HCT116 (cell line): ENCODE data around the gene OR10J1. TPM values are rescaled to one million over a fixed set of nuclear protein-coding genes. Genes with fewer than 3 reads are reported as not detected.

ENCODE experiments used
- ATAC-seq: fragments of 200-7000 bp; cut with Tn5 transposase; 2 replicates; pipeline ENCODE4 v1.9.1; 2020; ENCODE audit warnings: mild to moderate bottlenecking, moderate library complexity
- BruUV-seq: library from RNA; stranded (reverse); fragments of 400-500 nt; replicated peaks from 2 replicates; lab custom pipeline; 2021; lab: Mats Ljungman, UMichigan
- CTCF ChIA-PET: fragments of 300-600 bp; sonication (Branson Sonifier 250); formaldehyde crosslinking; loops from one replicate; lab custom pipeline; 2021; ENCODE audit warnings: antibody characterized with exemption; lab: Charles Lee
- POLR2A ChIA-PET: fragments of 300-600, 350-600 bp; sonication (Branson Sonifier 250); formaldehyde crosslinking; loops from one replicate; lab custom pipeline; 2021; ENCODE audit warnings: antibody characterized with exemption; lab: Charles Lee
- RAD21 ChIA-PET, 2 experiments: fragments of 300-600 bp; sonication (Branson Sonifier 250); formaldehyde crosslinking; loops; one replicate each; lab custom pipeline; 2023; ENCODE audit warnings: low total read pairs in 2 of 2; ENCODE audit not compliant: uncharacterized antibody in 2 of 2, unreplicated experiment in 2 of 2, low non-redundant PET in 1 of 2; lab: Charles Lee
- DNase-seq: peaks from one replicate; pipeline ENCODE4 v3.0.0-alpha.2; 2010; ENCODE audit warnings: low read depth, low spot score
- H2AFZ ChIP-seq: fragments of 200-600 bp; shearing (Covaris generic), sonication (generic); 2 replicates; pipeline ENCODE4 v1.6.1; 2017; ENCODE audit warnings: low read depth, mixed run types, mixed read lengths, antibody characterized with exemption, low read length; ENCODE audit not compliant: poor library complexity, severe bottlenecking
- H3K27ac ChIP-seq: 2 replicates; pipeline ENCODE4 v1.5.1; 2012; ENCODE audit warnings: low read depth, low read length
- H3K27me3 ChIP-seq: fragments of 200-600 bp; sonication (generic); 2 replicates; pipeline ENCODE4 v1.6.1; 2016; ENCODE audit warnings: mixed run types, low read length, mixed read lengths; ENCODE audit not compliant: insufficient read depth
- H3K36me3 ChIP-seq, 2 experiments: fragments of 200-500 bp in 1 of 2; fragments of 200-600 bp in 1 of 2; sonication (Bioruptor generic) in 1 of 2; sonication (generic) in 1 of 2; 2 replicates each; pipeline versions ENCODE4 v1.5.1 to v1.6.1; 2014 to 2016; ENCODE audit warnings: low read length in 2 of 2, inconsistent platforms in 1 of 2, mixed read lengths in 1 of 2, mixed run types in 1 of 2; ENCODE audit not compliant: insufficient read depth in 2 of 2, control insufficient read depth in 1 of 2
- H3K4me1 ChIP-seq, 2 experiments: fragments of 200-600 bp in 1 of 2; sonication (generic) in 1 of 2; 2 replicates each; pipeline versions ENCODE4 v1.5.1 to v1.6.1; 2012 to 2017; ENCODE audit warnings: low read length in 2 of 2, inconsistent platforms in 1 of 2, mild to moderate bottlenecking in 1 of 2, mixed read lengths in 1 of 2, mixed run types in 1 of 2, moderate library complexity in 1 of 2; ENCODE audit not compliant: insufficient read depth in 2 of 2, control insufficient read depth in 1 of 2
- H3K4me2 ChIP-seq: fragments of 200-600 bp; sonication (generic); 2 replicates; pipeline ENCODE4 v1.6.1; 2017; ENCODE audit warnings: mixed run types, low read length, mixed read lengths
- H3K4me3 ChIP-seq, 2 experiments: fragments of 200-600 bp in 1 of 2; sonication (generic) in 1 of 2; replicated peaks in 1 of 2; 2 replicates each; pipeline ENCODE4 v1.5.1; 2011 to 2016; ENCODE audit warnings: low read length in 2 of 2, control low read depth in 1 of 2, low read depth in 1 of 2, mild to moderate bottlenecking in 1 of 2, mixed read lengths in 1 of 2, mixed run types in 1 of 2
- H3K79me2 ChIP-seq: fragments of 200-600 bp; sonication (generic); 2 replicates; pipeline ENCODE4 v1.6.1; 2017; ENCODE audit warnings: mild to moderate bottlenecking, mixed run types, low read length, moderate library complexity, mixed read lengths; ENCODE audit not compliant: insufficient read depth
- H3K9ac ChIP-seq: fragments of 200-600 bp; sonication (generic); 2 replicates; pipeline ENCODE4 v1.6.1; 2016; ENCODE audit warnings: low read length, mixed read lengths
- H3K9me2 ChIP-seq: fragments of 200-600 bp; sonication (generic), shearing (Covaris generic); 2 replicates; pipeline ENCODE4 v1.6.1; 2017; ENCODE audit warnings: mixed run types, mild to moderate bottlenecking, moderate library complexity; ENCODE audit not compliant: insufficient read depth
- H3K9me3 ChIP-seq, 2 experiments: fragments of 200-500 bp in 1 of 2; fragments of 200-600 bp in 1 of 2; sonication (Bioruptor generic) in 1 of 2; sonication (generic) in 1 of 2; 2 replicates each; pipeline ENCODE4 v1.6.1; 2014 to 2017; ENCODE audit warnings: low read length in 2 of 2, mixed read lengths in 2 of 2, inconsistent platforms in 1 of 2, low read depth in 1 of 2, mild to moderate bottlenecking in 1 of 2, mixed run types in 1 of 2, moderate library complexity in 1 of 2; ENCODE audit not compliant: control insufficient read depth in 1 of 2, insufficient read depth in 1 of 2
- H4K20me1 ChIP-seq: fragments of 200-600 bp; sonication (generic), shearing (Covaris generic); 2 replicates; pipeline ENCODE4 v1.6.1; 2017; ENCODE audit warnings: mixed run types, mild to moderate bottlenecking, moderate library complexity; ENCODE audit not compliant: insufficient read depth
- CBX3 ChIP-seq: IDR thresholded peaks from 2 replicates; pipeline ENCODE4 v1.6.1; 2012; ENCODE audit warnings: low read depth
- CEBPB ChIP-seq: IDR thresholded peaks from 2 replicates; pipeline ENCODE4 v1.6.1; 2012; ENCODE audit warnings: low read depth
- POLR2AphosphoS5 ChIP-seq: IDR thresholded peaks from 2 replicates; pipeline ENCODE4 v1.6.1; 2011; ENCODE audit warnings: mild to moderate bottlenecking, low read depth, low read length, moderate library complexity
- RAD21 ChIP-seq: IDR thresholded peaks from 2 replicates; pipeline ENCODE4 v1.6.1; 2012; ENCODE audit warnings: low read depth, mild to moderate bottlenecking
- SP1 ChIP-seq: IDR thresholded peaks from 2 replicates; pipeline ENCODE4 v1.6.1; 2012; ENCODE audit warnings: low read depth
- SRF ChIP-seq: IDR thresholded peaks from 2 replicates; pipeline ENCODE4 v1.6.1; 2012; ENCODE audit warnings: low read depth
- TCF7L2 ChIP-seq: IDR thresholded peaks from 2 replicates; pipeline ENCODE4 v1.7.0; 2011; ENCODE audit warnings: borderline replicate concordance, inconsistent platforms; ENCODE audit not compliant: insufficient read depth, insufficient read length; ENCODE audit errors: extremely low read depth
- intact Hi-C: fragments of 100-400 bp; cut with micrococcal nuclease; formaldehyde crosslinking; loops from 2 replicates; pipeline ENCODE4 v1.10.0; 2022
- total RNA-seq: library from RNA; stranded (reverse); gene quantifications from one replicate; pipeline ENCODE4 v1.2.1, GENCODE V29; 2021; ENCODE audit not compliant: unreplicated experiment
- TF ChIP-seq, protein P1 (sequence below): IDR thresholded peaks from 2 replicates; pipeline ENCODE4 v1.6.1; 2012
- TF ChIP-seq, protein P2 (sequence below), 3 experiments: fragments of 200-600 bp in 1 of 3; sonication (generic) in 1 of 3; IDR thresholded peaks in 2 of 3; conservative IDR thresholded peaks in 1 of 3; 2 replicates each; pipeline ENCODE4 v1.5.1; 2012 to 2017; ENCODE audit warnings: low read depth in 2 of 3, low read length in 2 of 3, antibody characterized with exemption in 1 of 3, borderline replicate concordance in 1 of 3, control low read depth in 1 of 3, mild to moderate bottlenecking in 1 of 3, mixed read lengths in 1 of 3, mixed run types in 1 of 3, moderate library complexity in 1 of 3; ENCODE audit not compliant: insufficient read depth in 1 of 3
- TF ChIP-seq, protein P3 (sequence below): IDR thresholded peaks from 2 replicates; pipeline ENCODE4 v1.6.1; 2011; ENCODE audit warnings: mild to moderate bottlenecking, low read length, moderate library complexity; ENCODE audit not compliant: insufficient replicate concordance; ENCODE audit errors: extremely low read depth

OR10J1 gene
- total RNA-seq, 1 experiment from 2014 or later: not detected

DNA sequence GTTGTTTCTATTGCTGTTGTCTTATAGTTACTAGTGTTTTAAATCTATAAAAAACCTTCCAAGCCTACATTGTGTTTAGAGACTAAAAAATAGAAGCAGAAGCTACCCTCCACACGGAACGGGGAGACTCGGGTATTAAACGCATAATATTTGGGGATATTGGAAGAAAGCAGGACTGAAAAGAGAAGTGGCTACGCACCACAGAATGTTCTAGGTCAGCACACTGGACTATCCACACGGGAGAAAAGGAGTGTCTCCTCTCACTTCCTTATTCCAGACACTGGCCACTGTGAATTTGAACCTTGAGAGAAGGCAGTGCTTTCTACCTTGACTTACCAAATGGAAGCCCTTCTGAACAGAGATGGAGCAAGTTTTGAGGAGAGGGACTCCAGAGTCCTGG lies 8.5 kb upstream of the OR10J1 start:
- H2AFZ ChIP-seq: no peak overlapping the region
- ChIA-PET CTCF (no interaction called here), POLR2A (no interaction called here), RAD21 (no interaction called here)
- H4K20me1 ChIP-seq: no peaks in the 10 kb centered on the region; the same call in 1 of the 2 replicates
- H3K9ac ChIP-seq: no peak overlapping the region
- no TSS peak for BruUV-seq
- intact Hi-C loops: no loop called here
- H3K27me3 ChIP-seq: peaks cover 32% of the 10 kb centered on the region
- ATAC-seq: no peak
- no peak overlapping the region for H3K4me3 ChIP-seq
- no peaks in the 10 kb centered on the region for H3K4me1 ChIP-seq
- H3K36me3 ChIP-seq: no peaks in the 10 kb centered on the region
- no peaks in the 10 kb centered on the region for H3K79me2 ChIP-seq
- no peak overlapping the region for H3K27ac ChIP-seq
- no peaks in the 10 kb centered on the region for H3K9me2 ChIP-seq
- TF ChIP-seq, protein P1, sequence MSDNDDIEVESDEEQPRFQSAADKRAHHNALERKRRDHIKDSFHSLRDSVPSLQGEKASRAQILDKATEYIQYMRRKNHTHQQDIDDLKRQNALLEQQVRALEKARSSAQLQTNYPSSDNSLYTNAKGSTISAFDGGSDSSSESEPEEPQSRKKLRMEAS: no peak
- no peak for TF ChIP-seq TCF7L2
- no peak for TF ChIP-seq SP1
- TF ChIP-seq, all 23 proteins: peak for 0
- DNase-seq: no peak
- Histone ChIP-seq H3K4me2 (no peak overlapping the region), H3K9me3 (no peaks in the 10 kb centered on the region)

DNA sequence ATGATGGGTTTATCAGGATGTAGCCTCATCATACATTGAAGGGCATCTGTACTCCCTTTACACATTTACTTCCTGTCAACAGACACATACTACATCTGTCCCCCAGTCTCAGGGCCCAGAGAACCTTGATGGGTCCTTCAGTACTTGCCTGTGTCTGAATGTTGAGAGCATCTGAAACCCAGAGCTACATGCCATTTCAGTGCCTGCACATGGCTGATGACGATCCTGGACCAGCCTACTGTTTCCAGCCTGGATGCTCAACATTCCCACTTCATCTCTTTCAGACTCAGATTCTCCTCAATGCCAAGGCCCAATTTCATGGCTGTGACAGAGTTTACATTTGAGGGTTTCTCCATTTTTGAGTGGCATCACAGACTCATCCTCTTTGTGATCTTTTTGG lies 7.6 kb upstream of the OR10J1 start, which contains the start of gene OR10J4:
Gene OR10J4 (plus strand): TSS at position 301 of the 400 bp plus-strand sequence.
- no peaks in the 10 kb centered on the region for H3K36me3 ChIP-seq
- no peaks in the 10 kb centered on the region for H3K79me2 ChIP-seq
- H3K27me3 ChIP-seq: peaks cover 32% of the 10 kb centered on the region
- TF ChIP-seq SRF: no peak
- TF ChIP-seq, protein P1: no peak
- TF ChIP-seq POLR2AphosphoS5: no peak
- TF ChIP-seq, protein P2, sequence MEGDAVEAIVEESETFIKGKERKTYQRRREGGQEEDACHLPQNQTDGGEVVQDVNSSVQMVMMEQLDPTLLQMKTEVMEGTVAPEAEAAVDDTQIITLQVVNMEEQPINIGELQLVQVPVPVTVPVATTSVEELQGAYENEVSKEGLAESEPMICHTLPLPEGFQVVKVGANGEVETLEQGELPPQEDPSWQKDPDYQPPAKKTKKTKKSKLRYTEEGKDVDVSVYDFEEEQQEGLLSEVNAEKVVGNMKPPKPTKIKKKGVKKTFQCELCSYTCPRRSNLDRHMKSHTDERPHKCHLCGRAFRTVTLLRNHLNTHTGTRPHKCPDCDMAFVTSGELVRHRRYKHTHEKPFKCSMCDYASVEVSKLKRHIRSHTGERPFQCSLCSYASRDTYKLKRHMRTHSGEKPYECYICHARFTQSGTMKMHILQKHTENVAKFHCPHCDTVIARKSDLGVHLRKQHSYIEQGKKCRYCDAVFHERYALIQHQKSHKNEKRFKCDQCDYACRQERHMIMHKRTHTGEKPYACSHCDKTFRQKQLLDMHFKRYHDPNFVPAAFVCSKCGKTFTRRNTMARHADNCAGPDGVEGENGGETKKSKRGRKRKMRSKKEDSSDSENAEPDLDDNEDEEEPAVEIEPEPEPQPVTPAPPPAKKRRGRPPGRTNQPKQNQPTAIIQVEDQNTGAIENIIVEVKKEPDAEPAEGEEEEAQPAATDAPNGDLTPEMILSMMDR (IDR thresholded peaks at IDR 0.05 in 2 of 3, conservative IDR thresholded peaks at IDR 0.05 in 1 of 3; ENCODE audit: borderline replicate concordance in 1 of 3, insufficient read depth in 1 of 3, low read depth in 2 of 3, low read length in 2 of 3): no peak
- no peak for TF ChIP-seq SP1
- no peak for TF ChIP-seq CEBPB
- TF ChIP-seq, protein P3, sequence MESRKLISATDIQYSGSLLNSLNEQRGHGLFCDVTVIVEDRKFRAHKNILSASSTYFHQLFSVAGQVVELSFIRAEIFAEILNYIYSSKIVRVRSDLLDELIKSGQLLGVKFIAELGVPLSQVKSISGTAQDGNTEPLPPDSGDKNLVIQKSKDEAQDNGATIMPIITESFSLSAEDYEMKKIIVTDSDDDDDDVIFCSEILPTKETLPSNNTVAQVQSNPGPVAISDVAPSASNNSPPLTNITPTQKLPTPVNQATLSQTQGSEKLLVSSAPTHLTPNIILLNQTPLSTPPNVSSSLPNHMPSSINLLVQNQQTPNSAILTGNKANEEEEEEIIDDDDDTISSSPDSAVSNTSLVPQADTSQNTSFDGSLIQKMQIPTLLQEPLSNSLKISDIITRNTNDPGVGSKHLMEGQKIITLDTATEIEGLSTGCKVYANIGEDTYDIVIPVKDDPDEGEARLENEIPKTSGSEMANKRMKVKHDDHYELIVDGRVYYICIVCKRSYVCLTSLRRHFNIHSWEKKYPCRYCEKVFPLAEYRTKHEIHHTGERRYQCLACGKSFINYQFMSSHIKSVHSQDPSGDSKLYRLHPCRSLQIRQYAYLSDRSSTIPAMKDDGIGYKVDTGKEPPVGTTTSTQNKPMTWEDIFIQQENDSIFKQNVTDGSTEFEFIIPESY: no peak
- no peak for TF ChIP-seq RAD21
- TF ChIP-seq CBX3: no peak
- intact Hi-C loops: no loop called here
- H3K9me3 ChIP-seq: no peaks in the 10 kb centered on the region
- no peak within 1 kb of the TSS for H2AFZ ChIP-seq
- H3K4me2 ChIP-seq: no peak within 1 kb of the TSS
- CTCF ChIA-PET: no interaction called here
- no TSS peak for BruUV-seq
- no peak for ATAC-seq
- DNase-seq: no peak
- RAD21 ChIA-PET: no interaction called here
- no peak within 1 kb of the TSS for H3K4me3 ChIP-seq
- no peak within 1 kb of the TSS for H3K9ac ChIP-seq
- POLR2A ChIA-PET: no interaction called here
- H3K4me1 ChIP-seq: no peaks in the 10 kb centered on the region
- no peaks in the 10 kb centered on the region for H3K9me2 ChIP-seq
- H4K20me1 ChIP-seq: no peaks in the 10 kb centered on the region
- H3K27ac ChIP-seq: no peak within 1 kb of the TSS
